Adrenal gland (tissue), 5 donors: Measurements from ENCODE around the gene RPEL1.

Experiments used
- CTCF ChIP-seq, 6 experiments: fragments of 450-650 bp in 4 of 6; fragments of 200-600 bp in 2 of 6; sonication (generic) in 1 of 6; IDR thresholded peaks; 1 replicate in 5 of 6; 2 replicates in 1 of 6; pipeline versions ENCODE4 v1.5.1 to v1.8.0; 2016 to 2021; ENCODE audit warnings: antibody characterized with exemption in 6 of 6, mild to moderate bottlenecking in 2 of 6, moderate library complexity in 1 of 6
- POLR2A ChIP-seq, 2 donors: fragments of 450-650 bp; IDR thresholded peaks; one replicate each; pipeline ENCODE4 v1.6.1; 2017; ENCODE audit warnings: antibody characterized with exemption in 2 of 2, mild to moderate bottlenecking in 2 of 2, moderate library complexity in 1 of 2
- donor health status: DM: no; HTN: no; CAD: no.

GRCh38 chr10:103256613-103257012, 10.9 kb downstream of the RPEL1 start:
- TF ChIP-seq CTCF (IDR thresholded peaks at IDR 0.05) (no peak), POLR2A (IDR thresholded peaks at IDR 0.05) (no peak)
